Neural progenitor cell (in vitro differentiated cells): Measurements from ENCODE around the gene MEGF8.

Experiments used
- EZH2phosphoT487 ChIP-seq: fragments of 200-600 bp; sonication (generic); IDR thresholded peaks from 2 replicates; pipeline ENCODE4 v1.6.1; 2017; ENCODE audit warnings: antibody characterized with exemption
- TF ChIP-seq, protein P1 (sequence below): fragments of 200-600 bp; sonication (generic); IDR thresholded peaks from 2 replicates; pipeline ENCODE4 v1.5.1; 2017; ENCODE audit warnings: antibody characterized with exemption, mild to moderate bottlenecking

DNA sequence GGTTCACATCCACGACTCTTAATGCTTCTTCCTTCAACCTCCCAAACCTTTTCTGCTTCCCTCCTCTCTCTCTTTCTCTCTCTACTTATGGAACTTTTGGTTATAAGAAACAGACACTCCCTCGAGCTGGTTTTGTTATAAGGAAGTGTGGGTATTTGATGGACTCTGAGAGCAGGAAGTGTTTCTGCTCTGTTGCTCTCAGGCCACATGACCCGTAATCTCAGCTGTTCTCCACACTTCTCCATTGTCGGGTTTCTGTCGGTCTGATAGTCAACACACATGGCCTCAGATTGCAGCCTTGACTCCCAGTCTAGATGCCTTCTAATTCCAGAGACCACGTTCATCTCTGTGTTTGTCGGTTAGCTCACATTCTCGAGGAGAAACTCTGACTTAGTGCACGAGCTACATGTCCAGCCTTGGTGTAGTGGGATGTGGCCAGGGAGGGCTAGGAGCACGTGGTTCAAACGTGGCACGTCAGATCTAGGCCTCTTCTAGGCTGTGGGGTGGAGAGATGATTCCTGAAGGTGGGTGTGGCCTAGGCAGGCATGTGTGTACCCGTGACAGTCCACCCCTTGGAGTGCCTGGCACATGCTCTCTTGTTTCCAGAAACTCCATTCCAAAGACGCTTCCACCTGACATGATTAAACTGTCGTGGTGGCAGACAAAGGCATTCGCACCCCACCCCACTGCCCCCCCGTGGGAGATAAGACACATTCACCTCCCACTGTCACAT, 38.3 kb downstream of the MEGF8 start:
- TF ChIP-seq, protein P1, sequence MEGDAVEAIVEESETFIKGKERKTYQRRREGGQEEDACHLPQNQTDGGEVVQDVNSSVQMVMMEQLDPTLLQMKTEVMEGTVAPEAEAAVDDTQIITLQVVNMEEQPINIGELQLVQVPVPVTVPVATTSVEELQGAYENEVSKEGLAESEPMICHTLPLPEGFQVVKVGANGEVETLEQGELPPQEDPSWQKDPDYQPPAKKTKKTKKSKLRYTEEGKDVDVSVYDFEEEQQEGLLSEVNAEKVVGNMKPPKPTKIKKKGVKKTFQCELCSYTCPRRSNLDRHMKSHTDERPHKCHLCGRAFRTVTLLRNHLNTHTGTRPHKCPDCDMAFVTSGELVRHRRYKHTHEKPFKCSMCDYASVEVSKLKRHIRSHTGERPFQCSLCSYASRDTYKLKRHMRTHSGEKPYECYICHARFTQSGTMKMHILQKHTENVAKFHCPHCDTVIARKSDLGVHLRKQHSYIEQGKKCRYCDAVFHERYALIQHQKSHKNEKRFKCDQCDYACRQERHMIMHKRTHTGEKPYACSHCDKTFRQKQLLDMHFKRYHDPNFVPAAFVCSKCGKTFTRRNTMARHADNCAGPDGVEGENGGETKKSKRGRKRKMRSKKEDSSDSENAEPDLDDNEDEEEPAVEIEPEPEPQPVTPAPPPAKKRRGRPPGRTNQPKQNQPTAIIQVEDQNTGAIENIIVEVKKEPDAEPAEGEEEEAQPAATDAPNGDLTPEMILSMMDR, result no peak
- no peak for TF ChIP-seq EZH2phosphoT487
